CD4-positive, alpha-beta T cell (primary cell): Measurements from ENCODE around the gene LCNL1. TPM values are rescaled to one million over a fixed set of nuclear protein-coding genes. Genes with fewer than 3 reads are reported as not detected.
A peak's percentile ranks its signal among the peaks of the same experiment; 100 is the strongest.

ENCODE experiments used
- ATAC-seq: fragments of 200-7000 bp; cut with Tn5 transposase; one replicate; pipeline ENCODE4 v1.10.0; 2022; ENCODE audit warnings: mild to moderate bottlenecking; ENCODE audit not compliant: poor library complexity
- CTCF ChIA-PET: fragments of 350-600 bp; sonication (Branson Sonifier 250); formaldehyde crosslinking; loops from one replicate; lab custom pipeline; 2021; ENCODE audit warnings: antibody characterized with exemption, inconsistent platforms; lab: Charles Lee
- POLR2A ChIA-PET: fragments of 350-600 bp; sonication (Branson Sonifier 250); formaldehyde crosslinking; loops from one replicate; lab custom pipeline; 2021; ENCODE audit warnings: antibody characterized with exemption, inconsistent platforms; lab: Charles Lee
- DNase-seq, 14 experiments: peaks; one replicate each; pipeline ENCODE4 v3.0.0-alpha.2; 2013 to 2020; ENCODE audit warnings: mixed read lengths in 2 of 14
- H3K27ac ChIP-seq, 2 donors: one replicate each; pipeline versions ENCODE4 v1.5.1 to v1.7.0; 2013; ENCODE audit warnings: low read length in 2 of 2, low read depth in 1 of 2, mild to moderate bottlenecking in 1 of 2
- H3K27me3 ChIP-seq, 2 experiments: 1 replicate in 1 of 2; 2 replicates in 1 of 2; pipeline versions ENCODE4 v1.6.1 to v1.7.0; 2013; ENCODE audit warnings: low read length in 2 of 2, control low read depth in 1 of 2, mild to moderate bottlenecking in 1 of 2, moderate library complexity in 1 of 2; ENCODE audit not compliant: insufficient read depth in 2 of 2, control insufficient read depth in 1 of 2
- H3K36me3 ChIP-seq: one replicate; pipeline ENCODE4 v1.6.1; 2013; ENCODE audit warnings: low read length, control low read depth; ENCODE audit not compliant: insufficient read depth
- H3K4me1 ChIP-seq: one replicate; pipeline ENCODE4 v1.6.1; 2013; ENCODE audit warnings: low read length, control low read depth; ENCODE audit not compliant: insufficient read depth
- H3K4me3 ChIP-seq: one replicate; pipeline ENCODE4 v1.5.1; 2013; ENCODE audit warnings: mild to moderate bottlenecking, low read length, moderate library complexity
- H3K9me3 ChIP-seq, 2 experiments: 1 replicate in 1 of 2; 2 replicates in 1 of 2; pipeline versions ENCODE4 v1.6.1 to v1.7.0; 2013; ENCODE audit warnings: low read length in 2 of 2, mild to moderate bottlenecking in 2 of 2, control low read depth in 1 of 2, moderate library complexity in 1 of 2; ENCODE audit not compliant: control insufficient read depth in 1 of 2, insufficient read depth in 1 of 2
- H3K27ac Mint-ChIP-seq: one replicate; pipeline ENCODE4 v1.8.0; 2020; ENCODE audit warnings: mixed read lengths
- H3K27me3 Mint-ChIP-seq: one replicate; pipeline ENCODE4 v1.8.0; 2021; ENCODE audit warnings: mixed read lengths
- H3K36me3 Mint-ChIP-seq: one replicate; pipeline ENCODE4 v1.8.0; 2021; ENCODE audit warnings: low read depth, mixed read lengths
- H3K4me1 Mint-ChIP-seq: one replicate; pipeline ENCODE4 v1.8.0; 2021; ENCODE audit warnings: low read depth, mixed read lengths
- H3K4me3 Mint-ChIP-seq: one replicate; pipeline ENCODE4 v1.8.0; 2020; ENCODE audit warnings: mild to moderate bottlenecking, mixed read lengths
- H3K9me3 Mint-ChIP-seq: one replicate; pipeline ENCODE4 v1.8.0; 2020; ENCODE audit warnings: mixed read lengths
- CTCF ChIP-seq: fragments of 200-600 bp; IDR thresholded peaks from one replicate; pipeline ENCODE4 v1.8.0; 2022; ENCODE audit warnings: antibody characterized with exemption, mild to moderate bottlenecking
- intact Hi-C, 2 experiments: fragments of 100-400 bp; cut with DNase I in 1 of 2; cut with micrococcal nuclease in 1 of 2; formaldehyde crosslinking; loops; one replicate each; pipeline versions ENCODE4 v1.15.1 to v1.9.0; 2023 to 2025; cut with DNase I, micrococcal nuclease
- total RNA-seq, 174 experiments: library from RNA in 2 of 174; stranded (reverse) in 2 of 174; gene quantifications; one replicate each; pipeline ENCODE4 v1.2.3 and lab custom pipeline; 2021 to 2026

LCNL1 gene
- total RNA-seq, 2 experiments from 2014 or later, result 0.93 to 1.0 TPM

GRCh38 chr9:136945333-136946227 lies 37.2 kb upstream of the LCNL1 start:
- H3K27ac ChIP-seq, result no peak overlapping the region
- H3K4me1 ChIP-seq, result peaks cover 55% of the 10 kb centered on the region
- intact Hi-C loops, result loop anchor here (2.0 to 10.0 kb wide), 2 partner anchors 101 to 155 kb away; partner anchors contain the start of genes AJM1 (in 1 of the 2), PHPT1 (in 1 of the 2) and TMEM141 (in 1 of the 2)
- ATAC-seq, result no peak
- TF ChIP-seq CTCF, result no peak
- Mint-ChIP-seq H3K36me3 (peaks cover 16% of the 10 kb centered on the region), H3K4me1 (peaks cover 10% of the 10 kb centered on the region), H3K27me3 (no peaks in the 10 kb centered on the region), H3K27ac (peak overlapping the region; percentile 59), H3K4me3 (peak overlapping the region; percentile 78), H3K9me3 (no peaks in the 10 kb centered on the region)
- H3K36me3 ChIP-seq, result peaks cover 26% of the 10 kb centered on the region
- POLR2A ChIA-PET, result interaction anchor here (2.1 kb wide), 1 partner anchor 46 kb away, joined by 17 read pairs; the partner anchor contains the start of gene PAXX
- H3K9me3 ChIP-seq, result no peaks in the 10 kb centered on the region
- peak in 1 of 14 experiments; percentile 43 for DNase-seq
- no peaks in the 10 kb centered on the region for H3K27me3 ChIP-seq
- CTCF ChIA-PET, result interaction anchor here (1.3 kb wide), 1 partner anchor 141 kb away, joined by 3 read pairs; the partner anchor contains the start of gene MAN1B1
- peak overlapping the region; percentile 15 for H3K4me3 ChIP-seq

DNA sequence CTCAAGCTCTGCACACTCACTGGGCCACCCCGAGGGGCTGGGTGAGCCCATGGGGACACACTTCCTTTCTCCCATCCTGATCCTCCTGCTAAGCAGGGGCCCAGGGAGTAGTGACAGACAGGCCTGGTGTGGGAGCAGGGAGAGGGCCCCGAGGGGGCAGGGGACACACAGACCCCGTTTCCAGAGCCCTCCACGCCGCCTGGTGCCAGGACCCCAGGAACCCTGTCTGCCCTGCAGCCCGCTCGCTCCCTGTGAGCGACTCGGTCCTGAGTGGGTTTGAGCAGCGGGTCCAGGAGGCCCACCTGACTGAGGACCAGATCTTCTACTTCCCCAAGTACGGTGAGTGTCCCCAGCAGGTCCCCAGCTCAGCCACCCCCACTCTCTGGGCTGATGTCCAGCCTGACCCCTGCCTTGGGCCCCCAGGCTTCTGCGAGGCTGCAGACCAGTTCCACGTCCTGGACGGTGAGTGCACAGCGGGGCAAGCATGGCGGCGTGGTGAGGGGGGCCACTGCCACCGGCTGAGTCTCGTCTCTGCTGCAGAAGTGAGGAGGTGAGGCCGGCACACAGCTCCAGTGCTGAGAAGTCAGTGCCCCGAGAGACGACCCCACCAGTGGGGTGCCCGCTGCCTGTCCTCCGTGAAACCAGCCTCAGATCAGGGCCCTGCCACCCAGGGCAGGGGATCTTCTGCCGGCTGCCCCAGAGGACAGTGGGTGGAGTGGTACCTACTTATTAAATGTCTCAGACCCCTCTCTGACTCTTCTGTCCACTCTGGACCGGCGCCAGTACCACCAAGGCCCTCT lies 36.4 kb upstream of the LCNL1 start:
- Mint-ChIP-seq H3K27ac (no peak overlapping the region), H3K36me3 (peaks cover 12% of the 10 kb centered on the region), H3K27me3 (no peaks in the 10 kb centered on the region), H3K4me1 (peaks cover 10% of the 10 kb centered on the region), H3K4me3 (peak overlapping the region; percentile 34), H3K9me3 (no peaks in the 10 kb centered on the region)
- DNase-seq (peak in 1 of 14 experiments; percentile 5), ATAC-seq (no peak)
- intact Hi-C loops, result loop anchor here in 1 of 2 experiments (10.0 kb wide), 1 partner anchor 102 kb away; the partner anchor contains the start of genes AJM1 and PHPT1
- ChIA-PET POLR2A (no interaction called here), CTCF (interaction anchor here (2.1 to 2.2 kb wide), 2 partner anchors 83 to 89 kb away, joined by 6 to 13 read pairs; no protein-coding TSS in a partner anchor)
- no peak for TF ChIP-seq CTCF
- no peak overlapping the region for H3K4me3 ChIP-seq
- H3K27me3 ChIP-seq, result no peaks in the 10 kb centered on the region
- no peak overlapping the region for H3K27ac ChIP-seq
- peaks cover 62% of the 10 kb centered on the region for H3K4me1 ChIP-seq
- H3K36me3 ChIP-seq, result peaks cover 18% of the 10 kb centered on the region
- no peaks in the 10 kb centered on the region for H3K9me3 ChIP-seq
